HG02943 (cell line): ENCODE results near the gene DVL2.
A peak's percentile ranks its signal among the peaks of the same experiment; 100 is the strongest.

ENCODE experiments used
- ATAC-seq: cut with Tn5 transposase; IDR thresholded peaks from one replicate; pipeline ENCODE4 v1.9.1; 2021; ENCODE audit warnings: mild to moderate bottlenecking, low read depth, moderate library complexity; ENCODE audit not compliant: unreplicated experiment

DVL2 gene

GRCh38 chr17:7239091-7240027 is 5.0 kb upstream of the DVL2 start, which contains the start of gene PHF23:
Gene PHF23 (minus strand): TSS chr17:7239457. CDS start chr17:7239279, 178 bp downstream.
- ATAC-seq = peak; percentile 52

GRCh38 chr17:7238420-7239090 is 4.2 kb upstream of the DVL2 start:
- no peak for ATAC-seq

- ATAC-seq = no peak
Observed at GRCh38 chr17:7237761-7238419, 3.6 kb upstream of the DVL2 start.

- ATAC-seq = no peak
Observed at GRCh38 chr17:7237266-7237760, 3.0 kb upstream of the DVL2 start.

GRCh38 chr17:7236808-7237207 is 2.5 kb upstream of the DVL2 start:
- ATAC-seq = no peak

GRCh38 chr17:7235693-7236665 is 1.7 kb upstream of the DVL2 start:
- no peak for ATAC-seq

GRCh38 chr17:7233701-7234082 is 625 bp downstream of the DVL2 start:
- no peak for ATAC-seq

- no peak for ATAC-seq
Observed at GRCh38 chr17:7232114-7232513, 2.2 kb downstream of the DVL2 start.

- ATAC-seq = no peak
Observed at GRCh38 chr17:7229504-7229903, 4.8 kb downstream of the DVL2 start.

- no peak for ATAC-seq
Observed at GRCh38 chr17:7228920-7229319, 5.4 kb downstream of the DVL2 start.

GRCh38 chr17:7226721-7227710 is 7.3 kb downstream of the DVL2 start:
- no peak for ATAC-seq

- no peak for ATAC-seq
Observed at GRCh38 chr17:7225711-7226331, 8.5 kb downstream of the DVL2 start.

GRCh38 chr17:7224661-7225111 is 9.6 kb downstream of the DVL2 start:
- ATAC-seq = no peak

GRCh38 chr17:7224110-7224509 is 10.2 kb downstream of the DVL2 start:
- ATAC-seq = no peak

- ATAC-seq = no peak
Observed at GRCh38 chr17:7223375-7223774, 10.9 kb downstream of the DVL2 start.

- no peak for ATAC-seq
Observed at GRCh38 chr17:7222972-7223292, 11.4 kb downstream of the DVL2 start.

GRCh38 chr17:7222093-7222971 is 12.0 kb downstream of the DVL2 start:
- ATAC-seq = no peak
